ENCODE results near the gene LRRC45.
"Not testable (repeated sequence)": the region's sequence is repeated elsewhere in the genome, so short reads cannot be mapped to it uniquely, and the experiment has no call there.

Gene LRRC45

DNA sequence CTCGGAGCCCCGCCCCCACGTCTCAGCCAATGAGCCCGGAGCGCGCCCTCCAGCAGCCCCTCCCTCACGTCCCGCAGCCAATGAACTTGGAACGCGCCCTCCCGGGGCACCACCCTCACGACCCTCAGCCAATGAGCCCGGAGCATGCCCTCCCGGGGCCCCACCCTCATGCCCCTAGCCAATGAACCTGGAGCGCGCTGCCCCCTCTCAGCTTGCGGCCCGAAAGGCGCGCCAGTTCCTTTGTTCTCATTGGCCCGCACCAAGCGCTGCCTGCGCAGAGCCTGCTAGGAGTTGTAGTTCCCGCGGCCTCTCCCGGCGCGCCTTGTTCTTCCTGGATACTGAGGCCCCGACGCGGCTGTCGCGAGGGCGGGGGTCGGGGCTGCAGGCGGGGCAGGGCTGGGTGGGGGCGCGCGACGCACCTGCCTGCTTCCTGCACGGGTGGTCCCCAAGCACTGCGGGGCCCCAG, at the start of gene LRRC45:
Gene LRRC45 (plus strand): TSS at position 325 of the 466 bp plus-strand sequence. CDS start 339 bp downstream, outside the sequence.
- peak; percentile 100 for DNase-seq (ENCODE audit: low read depth in 2 of 2)

DNA sequence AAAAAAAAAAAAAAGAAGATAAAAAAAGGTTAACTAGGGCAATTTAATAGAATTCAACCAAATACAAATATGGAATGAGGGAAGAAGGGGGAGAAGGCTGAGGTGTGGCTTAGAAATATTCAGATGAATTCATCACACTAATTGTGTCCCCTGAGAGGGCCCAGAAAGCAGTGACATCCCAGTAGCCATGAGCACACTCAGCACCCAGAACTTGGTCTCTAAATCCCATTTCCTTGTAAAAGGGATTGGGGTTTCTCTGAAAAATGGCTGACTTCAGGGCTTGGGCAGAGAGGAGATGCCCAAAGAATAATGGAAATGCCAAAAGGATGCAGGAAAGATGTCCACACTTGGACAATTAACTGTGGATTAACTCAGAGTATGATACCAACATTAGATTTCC, 49.7 kb upstream of the LRRC45 start:
- no peak for DNase-seq (ENCODE audit: low read depth in 2 of 2)

DNA sequence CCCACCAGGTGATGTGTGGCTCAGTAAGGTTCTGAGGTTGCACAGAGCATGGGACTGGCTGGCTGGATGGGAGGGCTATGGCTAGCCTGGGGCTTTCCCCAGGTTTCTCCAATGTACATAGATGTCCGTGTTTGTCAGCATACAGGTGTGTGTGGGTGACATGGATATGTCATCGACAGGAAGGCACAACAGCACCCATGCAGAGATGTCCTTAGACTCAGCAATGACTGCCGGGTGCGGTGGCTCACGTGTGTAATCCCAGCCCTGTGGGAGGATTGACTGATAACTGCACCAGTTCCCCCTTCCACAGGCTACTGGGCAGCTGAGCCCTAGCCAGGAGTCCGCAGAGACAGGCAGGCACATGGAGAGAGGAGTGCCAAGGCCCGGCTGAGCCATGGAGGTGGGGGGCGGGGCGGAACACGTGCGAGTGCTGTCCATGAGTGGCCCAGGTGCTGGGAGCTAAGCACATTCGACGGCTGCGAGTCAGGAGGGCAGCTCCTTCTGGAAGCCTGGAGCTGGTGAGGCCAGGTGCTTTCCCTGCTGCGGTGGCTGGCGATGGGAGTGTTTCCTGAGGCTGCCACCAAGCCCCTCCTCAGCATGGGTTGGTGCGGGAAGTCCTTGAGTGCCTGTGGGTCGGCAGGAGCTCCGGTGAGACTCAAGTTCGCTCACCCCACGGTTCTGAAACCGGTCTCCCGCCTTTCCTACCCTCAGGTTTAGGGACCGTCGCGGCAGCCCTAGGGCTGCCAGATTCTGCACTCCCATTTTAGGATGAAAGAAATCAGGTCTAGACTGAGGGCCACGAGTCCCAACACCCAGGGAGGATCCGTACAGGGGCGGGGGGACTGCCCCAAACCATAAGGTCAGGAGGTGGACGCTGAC, 46.5 kb upstream of the LRRC45 start:
- no peak for DNase-seq (ENCODE audit: low read depth in 2 of 2)

DNA sequence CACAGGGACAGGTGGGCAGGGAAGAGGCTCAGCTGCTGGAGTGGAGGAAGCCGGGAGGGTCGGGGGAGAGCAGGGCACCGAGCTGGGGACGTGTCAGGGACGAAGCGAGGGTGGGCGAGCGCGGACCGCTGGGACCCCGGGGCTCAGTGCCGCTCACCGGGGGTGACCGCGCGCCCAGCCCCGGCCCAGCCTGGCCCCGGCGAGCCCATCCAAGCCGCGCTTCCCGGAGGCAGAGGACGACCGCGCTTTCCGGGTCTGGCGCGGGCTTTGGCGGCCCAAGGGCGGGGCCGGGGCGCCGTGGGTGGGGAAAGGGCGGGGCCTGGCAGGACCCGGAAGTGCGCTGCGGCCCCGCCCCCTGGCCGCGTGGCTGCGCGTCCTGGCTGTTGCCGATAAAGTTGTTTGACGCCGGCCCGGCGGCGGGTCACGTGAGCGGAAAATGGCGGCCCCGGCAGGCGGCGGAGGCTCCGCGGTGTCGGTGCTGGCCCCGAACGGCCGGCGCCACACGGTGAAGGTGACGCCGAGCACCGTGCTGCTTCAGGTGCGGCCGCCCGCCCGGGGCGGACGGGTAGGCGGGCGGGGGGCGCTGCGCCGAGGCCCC, 45.8 kb upstream of the LRRC45 start, which contains the start of gene ASPSCR1:
Gene ASPSCR1 (plus strand): TSS at position 419 of the 598 bp plus-strand sequence. CDS start 18 bp downstream, at position 437.
- peak; percentile 81 to 86 for DNase-seq (ENCODE audit: low read depth in 2 of 2)

DNA sequence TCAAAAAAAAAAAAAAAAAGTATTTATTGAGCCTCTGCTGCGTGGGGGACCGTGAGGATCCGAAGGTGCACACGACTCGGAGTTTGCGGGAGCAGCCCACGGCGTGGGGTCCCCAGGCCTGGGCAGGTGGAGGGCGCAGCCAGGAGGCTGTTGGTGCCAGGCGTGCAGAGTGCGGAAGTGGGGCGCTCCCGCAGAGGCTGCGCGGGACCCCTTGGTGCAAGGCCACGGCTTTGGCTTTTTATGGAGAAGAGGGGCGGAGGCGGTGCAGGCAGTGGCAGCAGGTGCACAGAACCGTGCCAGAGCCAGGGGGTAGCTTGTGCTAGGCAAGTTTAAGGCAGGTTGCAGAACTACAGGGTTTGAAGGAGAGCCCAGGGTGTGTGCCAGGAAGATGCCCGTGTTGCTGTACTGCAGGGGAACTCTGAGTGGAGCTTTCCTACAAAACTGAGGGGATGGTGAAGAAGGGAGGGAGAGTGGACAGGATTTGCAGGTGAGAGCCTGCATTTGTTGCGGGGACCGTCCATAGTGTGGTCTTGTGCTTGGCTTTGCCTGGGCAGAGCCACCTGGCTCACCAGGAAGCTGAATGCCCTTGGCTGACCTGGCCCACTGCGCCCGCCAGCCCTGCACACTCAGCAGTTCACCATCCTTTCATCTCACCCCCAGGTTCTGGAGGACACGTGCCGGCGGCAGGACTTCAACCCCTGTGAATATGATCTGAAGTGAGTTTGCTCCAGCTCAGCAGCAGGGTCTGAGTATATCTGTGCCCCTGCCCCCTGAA, 44.4 kb upstream of the LRRC45 start:
- DNase-seq (ENCODE audit: low read depth in 2 of 2): no peak

DNA sequence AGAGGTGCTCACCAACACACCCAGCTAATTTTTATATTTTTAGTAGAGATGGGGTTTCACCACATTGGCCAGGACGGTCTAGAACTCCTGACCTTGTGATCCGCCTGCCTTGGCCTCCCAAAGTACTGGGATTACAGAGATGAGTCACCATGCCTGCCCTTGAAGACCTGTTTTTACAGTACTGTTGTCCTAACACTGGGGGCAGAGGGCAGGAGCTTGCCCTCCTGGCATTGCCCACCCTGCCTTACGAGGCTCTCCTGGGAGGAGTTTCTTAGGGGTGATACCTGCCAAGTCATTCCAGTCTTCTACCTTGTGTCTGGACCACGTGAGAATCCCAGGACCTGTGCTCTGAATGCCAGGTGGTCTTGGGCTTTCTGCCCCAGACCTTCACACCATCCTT, 43.0 kb upstream of the LRRC45 start:
- DNase-seq (ENCODE audit: low read depth in 2 of 2): no peak

DNA sequence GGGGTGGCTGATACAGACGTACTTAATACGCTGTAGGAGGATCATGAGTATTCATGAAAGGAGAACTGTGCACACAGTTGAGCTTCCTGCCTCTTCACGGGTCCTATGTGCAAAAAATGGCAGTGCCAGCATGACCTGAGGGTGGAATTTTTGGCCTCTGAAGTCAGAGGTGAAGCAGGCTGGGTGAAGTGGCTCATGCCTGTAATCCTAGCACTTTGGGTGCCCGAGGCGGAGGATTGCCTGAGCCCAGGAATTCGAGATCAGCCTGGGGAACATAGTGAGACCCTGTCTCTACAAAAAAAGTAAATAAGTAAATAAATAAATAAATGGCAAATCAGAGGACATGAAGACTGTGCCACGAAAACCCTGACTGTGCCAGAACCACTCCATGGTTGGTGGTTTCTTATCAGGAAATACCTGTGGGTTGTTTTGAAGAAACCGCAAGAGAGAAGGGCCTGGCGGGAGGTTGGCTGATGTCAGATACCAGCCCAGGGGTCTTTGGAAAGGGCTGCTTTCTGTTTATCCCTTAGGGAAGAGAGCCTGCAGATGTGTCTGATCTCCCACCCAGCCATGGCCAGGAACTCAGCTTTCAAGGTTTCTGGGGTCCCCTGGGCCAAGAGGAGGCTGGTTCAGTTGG, 42.3 kb upstream of the LRRC45 start:
- DNase-seq (ENCODE audit: low read depth in 2 of 2): no peak

DNA sequence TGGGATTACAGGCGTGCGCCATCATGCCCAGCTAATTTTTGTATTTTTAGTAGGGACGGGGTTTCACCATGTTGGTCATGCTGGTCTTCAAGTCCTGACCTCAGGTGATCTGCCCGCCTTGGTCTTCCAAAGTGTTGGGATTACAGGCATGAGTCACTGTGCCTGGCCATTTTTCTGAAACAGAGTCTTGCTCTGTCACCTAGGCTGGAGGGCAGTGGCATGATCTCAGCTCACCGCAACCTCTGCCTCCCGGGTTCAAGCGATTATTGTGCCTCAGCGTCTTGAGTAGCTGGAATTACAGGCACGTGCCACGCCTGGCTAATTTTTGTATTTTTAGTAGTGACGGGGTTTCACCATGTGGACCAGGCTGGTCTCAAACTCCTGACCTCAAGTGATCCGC, 41.6 kb upstream of the LRRC45 start:
- DNase-seq (ENCODE audit: low read depth in 2 of 2): not testable (repeated sequence)

DNA sequence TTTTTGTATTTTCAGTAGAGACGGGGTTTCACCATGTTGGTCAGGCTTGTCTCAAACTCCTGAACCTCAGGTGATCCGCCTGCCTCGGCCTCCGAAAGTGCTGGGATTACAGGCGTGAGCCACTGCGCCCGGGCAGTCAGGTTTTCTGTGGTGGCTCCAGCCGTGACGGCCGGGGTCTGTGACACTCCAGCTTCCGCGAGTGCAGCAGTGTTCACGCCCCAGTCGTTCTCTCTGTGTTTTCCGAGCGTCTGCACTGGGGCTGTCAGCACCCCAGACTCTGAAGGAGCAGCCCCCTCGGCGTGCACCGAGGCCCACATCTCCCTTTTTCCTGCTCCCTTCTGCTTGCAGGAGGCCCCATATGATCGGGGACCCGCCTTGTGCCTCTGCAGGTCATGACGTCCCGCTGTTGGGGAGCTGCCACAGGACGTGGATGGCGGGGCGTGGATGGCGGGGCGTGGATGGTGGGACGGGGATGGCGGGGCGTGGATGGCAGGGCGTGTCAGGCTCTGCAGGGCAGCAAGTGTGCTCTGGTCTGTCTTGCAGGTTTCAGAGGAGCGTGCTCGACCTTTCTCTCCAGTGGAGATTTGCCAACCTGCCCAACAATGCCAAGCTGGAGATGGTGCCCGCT, 40.0 kb upstream of the LRRC45 start:
- no peak for DNase-seq (ENCODE audit: low read depth in 2 of 2)

DNA sequence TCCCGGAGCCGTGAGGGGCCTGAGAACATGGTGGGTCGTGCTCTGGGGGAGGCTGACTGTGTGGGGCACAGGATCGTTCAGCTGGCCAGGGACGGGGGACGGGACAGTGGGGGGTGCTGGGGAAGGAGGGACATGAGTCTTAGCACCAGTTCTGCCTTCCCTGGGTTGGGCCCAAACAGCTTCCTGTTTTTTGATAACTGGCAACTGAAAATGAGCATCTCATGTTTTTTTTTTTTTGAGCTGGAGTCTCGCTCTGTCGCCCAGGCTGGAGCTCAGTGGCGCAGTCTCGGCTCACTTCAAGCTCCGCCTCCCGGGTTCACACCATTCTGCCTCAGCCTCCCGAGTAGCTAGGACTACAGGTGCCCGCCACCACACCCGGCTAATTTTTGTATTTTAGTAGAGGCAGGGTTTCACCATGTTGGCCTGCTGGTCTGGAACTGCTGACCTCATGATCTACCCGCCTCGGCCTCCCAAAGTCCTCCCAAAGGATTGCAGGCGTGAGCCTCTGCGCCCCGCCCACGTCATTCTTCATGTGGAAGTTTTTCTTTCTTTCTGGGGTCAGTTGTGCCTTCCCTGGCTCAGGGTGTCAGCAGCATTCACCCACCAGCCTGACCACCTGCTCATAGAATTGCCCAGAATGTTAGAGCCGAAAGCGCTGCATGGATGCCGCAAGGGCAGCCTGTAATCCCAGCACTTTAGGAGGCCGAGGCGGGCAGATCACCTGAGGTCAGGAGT, 39.3 kb upstream of the LRRC45 start:
- no peak for DNase-seq (ENCODE audit: low read depth in 2 of 2)

DNA sequence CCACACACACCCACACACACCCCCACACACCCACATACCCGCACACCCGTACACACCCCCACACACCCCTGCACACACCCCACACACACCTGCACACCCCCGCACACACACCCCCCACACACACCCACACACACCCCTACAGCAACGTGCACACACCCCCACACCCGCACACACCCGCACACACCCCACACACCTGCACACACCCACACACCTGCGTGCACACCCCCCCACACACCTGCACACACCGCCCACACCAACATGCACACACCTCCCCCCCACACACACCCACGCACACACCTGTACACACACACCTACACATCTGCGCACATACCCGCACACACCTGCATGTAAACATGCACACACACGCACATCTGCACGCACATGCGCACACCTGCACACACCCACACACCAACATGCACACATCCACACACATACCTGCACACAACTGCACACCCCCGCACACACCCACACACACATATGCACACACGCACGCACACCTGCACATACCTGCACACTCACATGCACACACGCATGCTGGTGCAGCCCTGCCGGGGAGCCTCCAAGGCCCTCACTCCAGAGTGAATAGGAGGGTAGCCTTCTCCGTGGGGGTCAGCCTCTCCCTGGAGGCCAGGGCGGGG, 38.2 kb upstream of the LRRC45 start:
- DNase-seq (ENCODE audit: low read depth in 2 of 2): no peak

DNA sequence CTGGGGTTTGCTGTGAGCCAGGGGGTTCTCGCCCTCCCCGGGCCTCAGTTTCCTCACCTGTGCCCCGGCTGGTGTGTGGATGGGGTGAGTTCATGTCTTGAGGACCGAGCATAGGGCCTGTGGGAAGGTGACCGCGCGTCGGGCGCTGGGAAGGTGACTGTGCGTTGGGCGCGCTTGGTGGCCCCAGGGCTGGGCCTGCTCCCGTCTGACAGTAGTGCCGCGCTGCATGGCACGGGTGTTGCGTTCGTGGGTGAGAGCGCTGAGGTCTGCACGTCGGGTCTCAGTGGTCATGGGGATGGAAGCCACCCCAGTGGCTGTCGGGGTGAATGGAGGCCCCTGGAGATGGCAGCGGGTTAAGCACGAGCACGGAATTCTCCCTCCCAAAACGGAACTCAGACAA, 36.5 kb upstream of the LRRC45 start:
- DNase-seq (ENCODE audit: low read depth in 2 of 2): no peak

DNA sequence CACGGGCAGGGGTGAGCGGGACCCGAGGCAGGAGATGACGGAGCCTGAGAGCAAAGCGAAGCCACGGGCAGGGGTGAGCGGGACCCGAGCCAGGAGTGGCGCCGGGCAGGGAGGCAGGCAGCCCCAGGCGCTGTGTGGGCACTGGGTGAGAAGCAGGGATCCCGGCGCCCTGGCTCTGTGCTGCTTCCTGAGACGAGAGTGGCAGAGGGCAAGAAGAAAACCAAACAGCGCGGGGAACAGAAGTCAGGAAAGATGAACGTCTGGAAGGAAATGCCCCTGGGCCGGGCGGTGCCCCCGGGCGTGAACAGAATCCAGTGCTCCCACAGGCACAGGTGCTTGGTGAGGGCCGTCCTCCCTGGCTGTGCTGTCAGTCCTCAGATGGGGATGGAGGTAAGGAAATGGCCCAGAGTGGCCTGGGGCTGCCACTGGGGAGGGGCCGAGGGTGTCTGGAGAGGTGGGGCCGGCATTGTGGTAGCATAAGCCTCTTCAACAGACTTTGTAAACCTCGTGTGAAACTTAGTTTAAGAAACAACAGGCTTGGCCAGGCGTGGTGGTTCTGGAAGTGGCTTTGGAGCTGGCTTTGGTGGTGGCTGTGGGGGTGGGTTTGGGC, 35.8 kb upstream of the LRRC45 start:
- no peak for DNase-seq (ENCODE audit: low read depth in 2 of 2)

DNA sequence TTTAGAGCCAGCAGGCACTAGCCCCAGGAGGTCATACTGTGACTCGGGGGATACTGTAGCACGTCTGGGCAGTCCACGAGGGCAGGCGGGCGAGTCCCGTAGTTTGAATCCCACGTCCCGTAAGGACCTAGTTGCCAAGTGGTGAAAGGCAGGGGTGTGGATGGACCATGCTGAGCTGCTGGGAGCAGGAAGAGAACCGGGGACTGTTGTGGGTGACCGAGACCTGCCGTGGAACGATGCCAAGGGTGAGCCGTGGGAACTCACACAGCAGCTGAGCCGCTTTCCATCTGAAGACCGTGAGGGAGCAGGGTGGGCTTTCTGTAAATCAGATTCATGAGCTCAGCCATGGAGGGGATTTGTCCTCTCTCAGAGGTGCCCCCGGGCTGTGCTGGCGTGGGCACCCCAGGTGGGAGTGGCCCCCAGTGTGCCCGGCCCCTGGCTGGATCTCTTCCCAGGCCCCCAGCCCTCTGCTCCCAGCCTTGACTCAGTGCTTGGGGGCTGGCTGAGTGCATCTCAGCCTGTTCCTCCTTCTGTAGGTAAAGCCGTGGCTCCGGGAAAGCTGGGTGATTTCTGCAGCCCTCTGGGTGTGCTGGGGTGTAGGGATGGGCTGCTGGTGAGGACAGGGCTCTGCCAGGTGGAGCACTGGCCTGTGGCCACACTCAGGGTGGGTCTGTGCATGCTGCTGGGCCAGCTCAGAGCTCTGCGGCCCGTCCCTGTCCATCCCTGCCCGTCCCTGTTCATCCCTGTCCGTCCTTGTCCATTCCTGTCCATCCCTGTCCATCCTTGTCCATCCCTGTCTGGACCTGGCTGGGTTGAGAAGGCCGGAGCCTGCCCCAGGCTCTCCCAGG, 32.0 kb upstream of the LRRC45 start:
- no peak for DNase-seq (ENCODE audit: low read depth in 2 of 2)

DNA sequence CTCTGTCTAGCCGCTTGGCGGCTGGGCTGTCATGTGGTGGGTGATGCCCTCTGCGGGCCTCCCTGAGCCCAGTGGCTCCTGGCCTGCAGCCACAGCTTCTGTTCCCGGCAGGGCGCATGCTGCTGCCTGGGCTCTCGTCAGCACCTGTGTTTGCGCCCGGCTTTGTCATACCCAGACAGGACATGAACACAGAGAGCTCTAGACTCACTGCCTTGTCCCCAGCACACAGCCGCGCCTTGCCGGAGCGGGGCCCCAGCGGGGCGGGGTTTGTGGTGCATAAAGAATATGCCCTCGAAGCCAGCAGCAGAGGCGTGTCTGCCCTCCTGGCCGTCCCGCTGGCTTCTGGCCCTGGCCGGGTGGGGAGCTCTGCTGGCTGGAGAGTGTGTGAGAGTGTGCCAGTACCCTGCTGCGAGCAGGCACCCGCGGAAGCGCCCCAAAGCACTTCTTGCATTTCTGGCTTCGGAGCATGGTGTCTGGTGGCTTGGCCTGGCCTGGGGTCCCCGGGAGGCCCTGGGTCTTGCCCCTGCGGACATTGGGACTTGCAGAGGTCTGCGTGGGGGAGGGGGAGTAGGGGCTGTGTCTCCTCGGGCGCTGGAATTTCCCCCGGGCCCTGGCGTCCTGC, 31.3 kb upstream of the LRRC45 start:
- no peak for DNase-seq (ENCODE audit: low read depth in 2 of 2)

DNA sequence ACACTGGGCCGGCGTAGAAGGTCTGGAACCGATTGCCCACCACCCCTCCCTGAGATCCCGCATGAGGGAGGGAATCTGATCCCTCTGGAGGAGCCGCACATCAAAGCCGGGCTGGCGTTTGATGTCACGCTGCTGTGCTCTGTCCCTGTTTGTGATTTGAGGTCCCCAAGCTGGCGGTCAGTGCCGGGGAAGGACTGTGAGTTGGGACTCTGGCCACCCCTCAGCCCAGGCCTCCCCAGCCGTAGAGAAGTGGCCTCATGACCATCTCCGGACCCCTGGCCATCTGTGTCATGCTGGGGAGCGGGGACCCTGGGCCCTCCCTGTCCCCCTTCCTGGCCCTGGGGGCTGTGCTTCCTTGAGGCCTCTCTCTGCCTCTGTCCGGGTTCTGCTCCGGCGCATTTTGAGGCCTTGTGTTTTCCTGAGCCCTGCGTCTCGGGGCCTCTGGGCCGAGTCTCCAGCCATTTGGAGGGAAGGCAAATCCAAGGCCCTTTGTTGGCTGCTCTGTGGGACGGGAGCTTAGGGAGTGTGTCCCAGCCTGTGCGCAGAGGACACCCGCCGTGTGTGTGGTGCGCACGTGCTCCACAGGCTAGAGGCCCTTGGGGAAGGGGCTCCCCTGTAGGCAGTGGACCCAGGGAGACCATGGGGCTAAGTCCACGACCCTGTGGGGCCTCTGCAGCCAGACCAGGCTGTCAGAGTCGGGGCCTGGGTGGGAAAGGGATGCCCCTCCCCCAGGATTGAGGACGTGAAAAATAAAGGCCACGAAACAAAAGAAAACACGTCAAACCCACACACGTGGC, 30.6 kb upstream of the LRRC45 start:
- DNase-seq (ENCODE audit: low read depth in 2 of 2): no peak
